ENCODE measurements around the gene CSF2RB.
A peak's percentile ranks its signal among the peaks of the same experiment; 100 is the strongest.

The CSF2RB gene

DNA sequence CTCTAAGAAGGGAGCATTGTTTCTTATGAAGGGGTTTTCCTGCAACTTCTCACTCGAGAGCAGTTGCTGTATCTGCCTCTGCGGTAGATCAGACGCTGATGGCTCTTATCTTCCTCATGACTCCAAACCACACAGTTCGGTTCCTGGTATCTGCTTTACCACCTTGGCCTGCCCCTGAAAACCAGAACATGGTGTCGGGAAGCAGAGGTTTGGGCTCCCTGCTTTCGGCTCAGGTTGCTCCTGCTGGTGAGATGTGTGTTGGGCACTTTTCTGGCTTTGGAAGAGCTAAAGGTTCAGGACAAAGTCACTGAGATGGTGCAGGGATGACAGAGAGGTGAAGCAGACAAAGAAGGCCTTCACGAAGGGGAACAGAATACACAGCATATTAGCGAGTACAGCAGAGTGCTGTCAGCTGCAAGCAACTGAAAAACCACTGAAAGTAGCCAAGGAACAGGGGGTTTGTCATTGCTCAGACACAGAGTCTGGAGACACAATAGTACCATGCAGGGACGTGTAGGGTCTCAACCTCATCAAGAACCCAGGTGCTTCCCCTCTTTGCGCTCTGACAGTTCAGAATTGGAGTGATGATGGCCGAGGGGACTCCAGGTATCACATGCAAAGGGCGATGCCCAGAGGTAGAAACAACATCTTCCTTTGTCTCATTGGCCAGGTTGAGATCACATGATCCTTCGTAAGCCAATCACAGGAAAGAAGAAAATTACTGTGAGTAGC, 11.9 kb upstream of the CSF2RB start:
- ATAC-seq (peak; percentile 91), DNase-seq (ENCODE audit: low spot score in 2 of 2) (no peak)
- peak overlapping the region; percentile 89 for H3K27ac Mint-ChIP-seq

DNA sequence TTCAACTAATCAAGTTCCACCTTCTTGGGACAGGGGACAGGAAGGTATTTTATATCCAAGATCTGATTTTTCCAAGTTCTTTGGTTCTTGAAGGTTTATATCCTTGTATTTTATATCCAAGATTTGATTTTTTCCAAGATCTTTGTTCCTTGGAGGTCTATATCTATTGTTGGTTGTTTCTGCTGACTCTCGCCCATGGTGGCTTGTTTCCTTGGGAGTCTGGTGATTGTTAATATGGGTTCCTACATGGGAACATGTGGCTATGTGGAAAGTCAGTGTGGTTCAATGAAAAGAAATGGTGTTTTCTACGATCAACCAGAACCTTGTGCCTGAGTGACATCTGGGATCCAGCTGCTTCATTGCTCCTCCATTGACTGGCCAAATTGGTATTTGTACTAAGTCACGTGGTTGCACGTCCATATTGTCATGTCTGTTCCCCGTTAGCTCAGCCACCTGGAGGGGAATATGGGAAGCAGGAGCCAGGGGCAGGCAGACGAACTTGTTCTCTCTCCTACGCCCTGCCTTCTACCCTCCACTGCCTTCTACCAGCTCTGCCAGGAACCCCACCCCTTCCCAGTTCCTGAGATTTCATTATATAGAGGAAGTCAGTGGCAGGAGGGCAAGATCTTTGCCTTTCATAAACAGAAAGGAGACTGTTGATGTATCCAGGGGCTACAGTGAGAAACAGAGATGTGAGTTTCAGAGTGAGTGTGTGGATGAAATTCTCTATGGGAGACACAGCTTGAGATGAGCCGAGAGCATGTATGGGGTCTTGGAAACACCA, 11.1 kb upstream of the CSF2RB start:
- peaks cover 35% of the 10 kb centered on the region for H3K4me1 Mint-ChIP-seq

More for the DNA sequence above, 11.9 kb upstream of the CSF2RB start:
- H3K36me3 Mint-ChIP-seq, result no peaks in the 10 kb centered on the region
- H3K4me1 Mint-ChIP-seq, result peaks cover 35% of the 10 kb centered on the region
- H3K4me3 Mint-ChIP-seq, result peak overlapping the region; percentile 63
- H3K9me3 Mint-ChIP-seq, result peaks cover under 1% of the 10 kb centered on the region

DNA sequence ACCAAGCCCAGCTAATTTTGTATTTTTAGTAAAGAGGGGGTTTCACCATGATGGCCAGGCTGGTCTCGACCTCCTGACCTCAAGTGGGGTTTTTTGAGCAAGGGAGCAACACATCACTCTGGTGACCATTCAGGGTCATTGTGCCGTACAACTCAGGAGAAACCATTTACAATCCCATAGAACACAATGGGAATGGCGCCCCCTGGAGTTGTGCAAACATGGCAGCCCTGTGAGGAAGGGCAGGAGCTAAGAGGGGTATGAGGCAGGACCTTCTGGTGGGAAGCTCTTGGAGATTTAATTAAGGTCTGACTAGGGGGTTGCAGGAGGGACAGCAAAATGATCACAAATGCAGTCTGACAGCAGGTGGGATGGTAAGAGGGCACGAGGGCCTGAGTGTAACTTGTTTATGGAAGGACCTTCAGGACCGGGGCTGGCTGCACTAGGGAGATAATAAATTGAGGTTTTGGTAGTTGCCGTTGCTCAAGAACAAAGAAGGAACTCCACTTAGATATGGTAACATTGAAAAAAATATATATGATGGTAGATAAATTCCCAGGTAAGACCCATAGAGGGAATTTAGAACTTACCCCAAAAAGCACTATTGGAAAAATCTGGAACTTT, 9.1 kb upstream of the CSF2RB start:
- no peak for ATAC-seq
- H3K27ac Mint-ChIP-seq, result no peak overlapping the region

More for the DNA sequence above, 11.1 kb upstream of the CSF2RB start:
- Mint-ChIP-seq H3K4me3 (no peak overlapping the region), H3K27ac (no peak overlapping the region), H3K9me3 (no peaks in the 10 kb centered on the region), H3K36me3 (no peaks in the 10 kb centered on the region)
- no peak for ATAC-seq
- DNase-seq (ENCODE audit: low spot score in 2 of 2), result no peak

DNA sequence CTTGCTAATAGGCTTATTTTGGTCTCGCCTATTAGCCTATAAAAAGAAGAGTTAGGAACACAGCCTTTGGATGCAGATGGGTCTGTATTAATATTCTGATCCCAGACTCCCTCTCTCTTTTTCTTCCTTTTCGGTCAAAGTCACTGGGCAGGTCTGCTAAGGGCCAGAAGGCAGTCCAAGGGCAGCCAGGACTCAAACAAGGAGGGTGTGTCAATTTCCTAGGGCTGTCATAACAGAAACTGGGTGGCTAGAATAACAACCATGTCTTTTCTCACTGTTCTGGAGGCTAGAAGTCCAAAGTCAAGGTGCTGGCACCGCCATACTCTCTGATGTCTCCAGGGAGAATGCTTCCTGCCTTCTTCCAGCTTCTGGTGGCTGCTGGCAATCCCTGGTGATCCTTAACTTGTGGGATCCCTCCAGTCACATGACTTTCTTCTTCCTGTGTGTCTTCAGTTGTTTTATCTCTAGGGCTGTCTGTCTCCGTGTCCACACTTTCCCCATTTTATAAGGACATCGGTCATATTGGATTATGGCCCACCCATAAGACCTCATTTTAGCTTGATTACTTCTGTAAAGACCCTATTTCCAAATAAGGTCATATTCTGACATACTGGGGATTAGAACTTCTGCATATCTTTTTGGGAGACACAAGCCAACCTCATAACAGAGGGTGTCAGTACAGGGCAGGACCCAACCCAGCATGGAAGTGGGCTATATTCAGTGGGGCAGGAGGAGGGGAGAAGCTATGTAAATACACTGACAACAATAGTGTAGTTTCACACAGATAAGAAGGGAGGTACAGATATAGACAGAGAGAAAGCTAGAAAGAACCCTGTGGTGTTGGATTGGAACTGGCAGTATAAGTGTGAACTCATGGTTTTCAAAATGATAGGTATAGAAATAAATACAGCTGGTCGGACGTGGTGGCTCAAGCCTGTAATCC, 5.9 kb upstream of the CSF2RB start:
- no peak overlapping the region for H3K4me3 Mint-ChIP-seq
- DNase-seq (ENCODE audit: low spot score in 2 of 2) (no peak), ATAC-seq (no peak)
- peaks cover 4% of the 10 kb centered on the region for H3K4me1 Mint-ChIP-seq
- H3K9me3 Mint-ChIP-seq, result no peaks in the 10 kb centered on the region
- H3K27ac Mint-ChIP-seq, result no peak overlapping the region
- H3K36me3 Mint-ChIP-seq, result no peaks in the 10 kb centered on the region

More for the DNA sequence above, 9.1 kb upstream of the CSF2RB start:
- H3K9me3 Mint-ChIP-seq, result no peaks in the 10 kb centered on the region
- no peak overlapping the region for H3K4me3 Mint-ChIP-seq
- no peaks in the 10 kb centered on the region for H3K36me3 Mint-ChIP-seq
- DNase-seq (ENCODE audit: low spot score in 2 of 2), result no peak
- H3K4me1 Mint-ChIP-seq, result peaks cover 28% of the 10 kb centered on the region

DNA sequence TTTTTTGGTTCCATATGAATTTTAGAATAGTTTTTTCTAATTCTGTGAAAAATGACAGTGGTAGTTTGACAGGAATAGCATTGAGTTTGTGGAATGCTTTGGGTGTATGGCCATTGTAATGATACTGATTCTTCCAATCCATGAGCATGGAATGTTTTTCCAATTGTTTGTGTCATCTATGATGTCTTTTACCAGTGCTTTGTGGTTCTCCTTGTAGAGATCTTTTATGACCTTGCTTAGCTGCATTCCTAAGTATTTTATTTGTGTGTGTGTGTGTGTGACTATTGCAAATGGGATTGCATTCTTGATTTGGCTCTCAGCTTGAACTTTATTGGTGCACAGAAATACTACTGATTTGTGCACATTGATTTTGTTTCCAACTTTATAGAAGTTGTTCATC, 3.0 kb upstream of the CSF2RB start:
- no peaks in the 10 kb centered on the region for H3K9me3 Mint-ChIP-seq
- H3K36me3 Mint-ChIP-seq, result no peaks in the 10 kb centered on the region
- DNase-seq (ENCODE audit: low spot score in 2 of 2) (no peak), ATAC-seq (no peak)
- H3K4me3 Mint-ChIP-seq, result no peak overlapping the region
- no peak overlapping the region for H3K27ac Mint-ChIP-seq
- no peaks in the 10 kb centered on the region for H3K4me1 Mint-ChIP-seq

DNA sequence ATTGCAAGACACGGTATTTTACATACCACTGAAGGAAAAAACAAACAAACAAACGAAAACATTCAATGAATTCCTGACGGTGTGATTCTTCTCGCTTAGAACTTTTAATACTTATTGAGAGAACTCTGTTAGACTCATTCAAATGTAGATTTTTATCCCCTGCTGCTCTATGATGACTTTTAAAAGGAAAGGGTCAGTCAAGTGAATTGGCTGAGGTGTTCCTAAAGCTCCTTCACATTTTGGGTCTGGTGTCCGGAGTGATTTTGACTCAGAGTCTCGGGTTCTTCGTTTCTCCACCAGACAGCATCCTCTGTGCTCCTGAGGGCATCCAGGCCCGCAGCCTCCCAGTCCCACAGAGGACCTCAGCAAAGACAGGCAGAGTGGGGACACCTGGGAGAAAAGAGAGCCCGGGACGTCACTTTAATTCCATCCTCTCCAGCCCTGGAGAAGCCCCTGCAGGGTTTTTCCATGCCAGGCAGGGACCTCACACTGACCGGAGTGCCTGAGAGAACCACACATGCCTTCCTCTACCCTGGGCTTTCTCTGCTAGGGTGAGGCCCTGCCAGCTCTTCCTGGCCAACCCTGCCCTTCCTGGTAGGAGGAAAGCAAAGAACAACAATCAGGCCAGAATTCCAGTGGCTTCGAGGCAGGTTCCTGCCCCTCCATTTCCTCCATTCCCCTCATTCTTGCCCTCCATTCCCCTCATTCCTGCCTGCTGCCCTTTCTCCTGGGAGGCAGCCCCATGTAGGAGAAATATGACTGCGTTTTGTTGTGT, 1.4 kb upstream of the CSF2RB start:
- Mint-ChIP-seq H3K4me1 (no peaks in the 10 kb centered on the region), H3K36me3 (no peaks in the 10 kb centered on the region), H3K4me3 (no peak overlapping the region), H3K9me3 (no peaks in the 10 kb centered on the region), H3K27ac (no peak overlapping the region)
- ATAC-seq (no peak), DNase-seq (ENCODE audit: low spot score in 2 of 2) (no peak)

DNA sequence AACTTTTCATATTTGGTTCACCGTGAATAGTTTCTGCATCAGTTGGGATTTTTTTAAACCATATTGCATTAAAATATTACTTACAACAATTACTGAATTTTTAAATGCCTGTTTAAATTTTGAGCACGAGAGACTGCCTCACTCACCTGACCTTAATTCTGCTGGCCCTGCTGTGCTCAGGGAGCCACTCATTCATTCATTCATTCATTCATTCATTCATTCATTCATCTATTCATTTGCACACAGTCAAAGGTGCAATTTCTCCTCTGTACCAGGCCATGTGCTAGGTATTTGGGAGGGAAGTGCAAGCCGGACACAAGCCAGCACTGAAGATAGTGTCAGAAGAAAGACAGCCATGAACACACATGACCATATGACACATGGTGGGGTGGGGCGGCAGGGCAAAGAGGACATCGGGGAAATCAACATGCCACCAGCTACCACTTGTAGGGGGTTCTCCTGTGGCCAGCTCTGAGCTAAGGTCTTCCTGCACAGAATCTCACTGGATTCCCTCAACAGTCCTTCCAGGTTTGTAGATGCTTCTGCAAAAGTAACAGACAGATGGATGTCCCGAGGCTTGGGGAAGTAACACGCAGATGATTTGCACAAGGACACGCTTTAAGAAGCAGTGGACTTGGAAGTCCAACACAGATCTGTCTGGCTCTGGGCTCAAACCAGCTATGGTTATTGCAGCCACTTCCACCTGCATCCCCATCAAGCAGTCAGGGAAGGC, 568 bp upstream of the CSF2RB start:
- ATAC-seq (no peak), DNase-seq (ENCODE audit: low spot score in 2 of 2) (no peak)
- H3K27ac Mint-ChIP-seq, result peak overlapping the region; percentile 66
- H3K9me3 Mint-ChIP-seq, result no peaks in the 10 kb centered on the region
- no peaks in the 10 kb centered on the region for H3K36me3 Mint-ChIP-seq
- H3K4me1 Mint-ChIP-seq, result no peaks in the 10 kb centered on the region
- peak overlapping the region; percentile 24 for H3K4me3 Mint-ChIP-seq

DNA sequence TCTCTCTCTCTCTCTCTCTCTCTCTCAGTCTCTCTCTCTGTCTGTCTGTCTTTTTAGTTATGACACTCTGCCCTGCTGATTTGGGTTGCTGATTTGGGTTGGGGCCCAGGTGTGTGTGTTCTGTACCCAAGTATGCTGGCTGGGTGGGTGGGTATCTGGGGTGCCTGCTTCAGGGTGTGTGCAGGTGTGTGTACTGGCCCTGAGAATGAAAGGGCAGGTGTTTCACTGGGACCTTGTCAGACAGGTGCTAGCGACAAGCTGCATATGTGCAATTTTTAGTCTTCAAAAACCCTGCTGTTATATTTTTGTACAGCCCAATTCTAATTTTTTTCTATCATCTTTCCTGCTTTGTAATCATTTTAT, 943 bp downstream of the CSF2RB start:
- no peaks in the 10 kb centered on the region for H3K9me3 Mint-ChIP-seq
- no peaks in the 10 kb centered on the region for H3K4me1 Mint-ChIP-seq
- H3K27ac Mint-ChIP-seq, result peak overlapping the region; percentile 66
- no peaks in the 10 kb centered on the region for H3K36me3 Mint-ChIP-seq
- DNase-seq (ENCODE audit: low spot score in 2 of 2) (no peak), ATAC-seq (no peak)
- H3K4me3 Mint-ChIP-seq, result peak overlapping the region; percentile 24

DNA sequence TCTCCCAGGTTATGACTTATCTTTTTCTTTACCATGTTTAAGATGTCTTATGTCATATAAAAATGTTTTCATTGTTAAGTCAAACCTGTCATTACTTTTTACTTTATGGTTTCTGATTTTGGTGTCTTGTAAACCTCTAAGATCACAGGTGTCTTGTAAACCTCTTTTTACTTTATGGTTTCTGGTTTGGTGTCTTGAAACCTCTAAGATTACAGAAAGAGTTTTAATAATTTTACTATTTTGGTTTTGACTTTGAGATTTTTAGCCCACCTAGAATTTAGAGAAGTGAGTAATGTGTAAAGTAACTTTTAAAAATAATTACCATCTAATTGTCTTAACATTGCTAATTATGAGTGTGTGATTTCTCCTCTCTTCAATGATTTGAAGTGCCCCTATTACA, 2.6 kb downstream of the CSF2RB start:
- Mint-ChIP-seq H3K9me3 (no peaks in the 10 kb centered on the region), H3K27ac (no peak overlapping the region), H3K4me1 (peaks cover 3% of the 10 kb centered on the region), H3K36me3 (no peaks in the 10 kb centered on the region), H3K4me3 (no peak overlapping the region)
- no peak for ATAC-seq
- no peak for DNase-seq (ENCODE audit: low spot score in 2 of 2)

DNA sequence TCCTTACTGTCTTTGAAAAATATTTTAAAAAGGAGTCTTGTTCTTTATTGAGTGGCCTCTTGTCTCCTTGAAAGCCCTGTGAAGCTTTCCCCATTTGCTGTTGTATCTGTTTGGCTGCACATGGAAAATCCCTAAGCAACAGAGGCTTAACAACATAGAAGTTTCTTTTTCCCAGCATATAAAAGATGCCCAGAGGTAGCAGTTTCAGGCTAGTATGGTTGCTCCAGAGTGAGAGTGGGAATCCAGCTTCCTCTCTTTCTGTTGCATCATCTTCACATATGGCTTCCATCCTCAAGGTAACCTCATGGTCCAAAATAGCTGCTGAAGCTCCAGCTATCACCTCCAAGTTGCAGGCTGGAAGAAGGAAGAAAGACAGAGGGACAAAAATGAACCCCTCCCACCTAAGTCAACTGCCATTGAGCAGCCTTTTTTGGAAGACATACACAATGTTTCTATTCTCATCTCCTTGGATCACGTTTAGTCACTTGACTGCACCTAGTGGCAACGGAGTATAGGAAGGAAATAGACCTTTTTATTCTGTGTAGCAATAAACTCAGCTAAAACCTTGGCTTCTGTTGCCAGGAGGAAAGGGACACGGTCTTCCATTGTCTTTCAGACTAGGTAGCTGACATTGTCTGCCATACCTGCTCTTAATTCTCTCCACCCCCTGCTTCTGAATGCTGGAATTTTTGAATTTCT, 5.3 kb downstream of the CSF2RB start:
- H3K4me1 Mint-ChIP-seq, result peaks cover 7% of the 10 kb centered on the region
- no peaks in the 10 kb centered on the region for H3K36me3 Mint-ChIP-seq
- DNase-seq (ENCODE audit: low spot score in 2 of 2), result no peak
- no peaks in the 10 kb centered on the region for H3K9me3 Mint-ChIP-seq
- H3K27ac Mint-ChIP-seq, result no peak overlapping the region
- H3K4me3 Mint-ChIP-seq, result no peak overlapping the region
- ATAC-seq, result no peak

DNA sequence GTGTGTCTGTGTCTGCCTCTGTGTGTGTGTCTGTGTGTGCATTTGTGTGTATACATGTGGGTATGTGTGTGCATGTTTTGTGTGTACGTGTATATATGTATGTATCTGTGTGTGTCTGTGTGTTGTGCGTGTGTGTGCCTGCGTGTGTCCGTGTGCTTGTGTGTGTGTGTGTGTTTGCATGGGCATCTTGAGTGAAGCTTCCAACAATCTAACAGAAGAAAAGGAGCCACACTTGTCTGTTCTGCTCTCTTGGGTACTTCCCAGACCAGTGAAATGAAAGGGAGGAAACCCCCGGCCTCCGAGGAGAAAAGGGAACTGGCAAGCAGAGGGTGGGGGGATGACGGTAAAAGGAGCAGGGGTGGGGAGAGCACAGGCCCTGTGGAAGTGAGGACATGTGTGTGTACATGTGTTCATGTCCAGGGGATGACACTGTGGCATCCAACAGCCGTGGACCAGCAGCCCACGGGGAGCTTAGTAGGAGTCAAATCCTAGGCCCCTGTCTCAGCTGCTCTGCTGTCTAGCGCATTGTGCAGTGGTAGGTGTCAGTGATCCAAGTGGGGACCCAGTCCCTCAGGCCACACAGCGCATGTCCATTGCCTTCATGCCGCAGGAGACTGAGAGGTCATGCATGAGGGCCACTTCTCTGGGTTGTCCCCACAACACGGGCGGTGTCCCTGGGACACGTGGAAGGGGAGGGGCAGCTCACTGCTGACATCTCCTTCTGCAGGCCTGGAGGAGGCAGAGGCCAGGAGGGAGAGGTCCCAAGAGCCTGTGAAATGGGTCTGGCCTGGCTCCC, 8.1 kb downstream of the CSF2RB start:
- Mint-ChIP-seq H3K4me1 (peaks cover 21% of the 10 kb centered on the region), H3K4me3 (no peak overlapping the region), H3K27ac (peak overlapping the region; percentile 51), H3K9me3 (no peaks in the 10 kb centered on the region), H3K36me3 (peaks cover 14% of the 10 kb centered on the region)
- ATAC-seq (no peak), DNase-seq (ENCODE audit: low spot score in 2 of 2) (no peak)

DNA sequence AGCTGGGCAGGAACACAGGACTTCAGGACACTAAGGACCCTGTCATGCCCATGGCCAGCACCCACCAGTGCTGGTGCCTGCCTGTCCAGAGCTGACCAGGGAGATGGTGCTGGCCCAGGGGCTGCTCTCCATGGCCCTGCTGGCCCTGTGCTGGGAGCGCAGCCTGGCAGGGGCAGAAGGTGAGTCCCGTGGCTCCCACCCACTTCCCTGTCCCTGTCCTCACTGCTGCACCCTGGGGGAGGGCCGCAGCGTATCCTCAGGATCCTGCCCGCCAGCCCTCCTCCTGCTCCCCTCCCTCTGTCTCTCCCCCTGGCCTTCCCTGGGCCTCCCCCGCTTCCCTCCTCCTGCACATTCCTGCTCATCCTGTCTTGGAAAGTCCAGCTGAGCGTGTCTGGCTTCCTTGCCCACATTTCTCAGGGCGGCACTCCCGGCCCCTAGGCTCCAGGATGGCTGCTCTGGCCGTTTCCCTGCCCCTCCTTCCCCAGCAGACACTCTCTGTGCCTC, 8.7 kb downstream of the CSF2RB start:
- Mint-ChIP-seq H3K36me3 (peaks cover 14% of the 10 kb centered on the region), H3K4me1 (peaks cover 23% of the 10 kb centered on the region), H3K27ac (no peak overlapping the region), H3K9me3 (no peaks in the 10 kb centered on the region), H3K4me3 (no peak overlapping the region)
- ATAC-seq, result no peak
- no peak for DNase-seq (ENCODE audit: low spot score in 2 of 2)

DNA sequence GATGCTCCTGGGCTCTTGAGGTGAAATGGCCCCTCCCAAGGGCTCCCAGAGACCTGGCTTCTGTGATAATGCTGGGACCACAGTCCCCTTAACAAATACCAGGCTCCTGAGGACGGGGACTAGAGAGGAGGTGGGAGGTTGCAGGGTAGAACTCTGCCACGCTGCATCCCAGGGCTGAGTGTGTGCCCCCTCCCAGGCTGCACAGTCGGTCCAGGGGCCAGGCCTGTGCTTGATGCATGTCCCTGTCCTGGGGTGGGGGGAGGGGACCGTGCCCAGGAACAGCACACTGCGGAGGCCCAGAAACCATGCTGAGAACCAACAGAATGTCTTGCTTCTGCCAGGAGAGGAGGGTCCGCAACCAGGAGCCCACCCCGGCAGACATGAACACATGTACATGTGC, 9.3 kb downstream of the CSF2RB start:
- no peaks in the 10 kb centered on the region for H3K9me3 Mint-ChIP-seq
- H3K36me3 Mint-ChIP-seq, result peaks cover 14% of the 10 kb centered on the region

More for the DNA sequence above, 9.3 kb downstream of the CSF2RB start:
- no peak for ATAC-seq
- DNase-seq (ENCODE audit: low spot score in 2 of 2), result no peak
- no peak overlapping the region for H3K27ac Mint-ChIP-seq
- no peak overlapping the region for H3K4me3 Mint-ChIP-seq
- peaks cover 29% of the 10 kb centered on the region for H3K4me1 Mint-ChIP-seq

All from stimulated activated effector memory CD8-positive, alpha-beta T cell treated with anti-CD3 and anti-CD28 coated beads, Interleukin-12 subunit alpha, Interleukin-12 subunit beta, amount 100 ng/mL, for 72 hours (primary cell).